DMS153 (cell line): ENCODE measurements around the gene TSPAN33.
"Not testable (repeated sequence)": the region's sequence is repeated elsewhere in the genome, so short reads cannot be mapped to it uniquely, and the experiment has no call there.

ENCODE experiments used
- DNase-seq: peaks from one replicate; lab custom pipeline; 2025; lab: John Stamatoyannopoulos, UW

TSPAN33 gene

GRCh38 chr7:129144095-129144833 lies at the start of gene TSPAN33:
TSS of gene TSPAN33 (plus strand) at chr7:129144707. CDS start at chr7:129144981, 274 bp downstream.
- no peak for DNase-seq

GRCh38 chr7:129095258-129095657 lies 49.2 kb upstream of the TSPAN33 start:
- DNase-seq: no peak

DNA sequence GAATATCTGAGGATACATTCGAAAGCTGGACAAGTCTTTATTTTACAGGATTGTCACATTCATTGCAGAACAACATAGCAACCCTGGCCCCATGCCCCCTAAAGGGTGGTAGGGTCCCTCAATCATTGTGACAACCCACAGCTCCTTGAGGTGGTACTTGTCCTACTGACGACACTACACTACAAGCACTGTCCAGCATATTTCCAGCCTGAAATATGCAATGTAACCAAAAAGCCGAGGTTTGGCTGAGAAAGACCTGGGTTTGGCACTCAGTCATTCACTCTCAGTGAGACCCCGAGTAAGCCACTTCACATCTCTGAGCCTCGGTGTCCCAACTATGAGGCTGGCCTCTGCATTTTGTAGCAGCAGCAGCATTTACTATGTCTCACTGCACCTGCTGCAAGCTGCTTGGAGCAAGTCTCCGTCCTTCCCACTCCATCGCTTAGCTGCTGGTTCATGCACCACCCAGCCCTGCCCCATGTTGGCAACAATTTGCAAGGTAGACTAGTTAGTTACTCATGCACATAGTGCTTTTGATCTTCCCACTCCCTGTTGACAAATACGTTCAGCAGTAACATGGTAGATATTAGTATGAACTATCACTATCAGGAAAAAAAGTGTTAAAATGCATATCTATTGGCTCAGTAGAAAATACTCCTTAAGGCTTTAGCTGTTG lies 46.0 kb upstream of the TSPAN33 start:
- no peak for DNase-seq

GRCh38 chr7:129100827-129101166 lies 43.7 kb upstream of the TSPAN33 start:
- no peak for DNase-seq

DNA sequence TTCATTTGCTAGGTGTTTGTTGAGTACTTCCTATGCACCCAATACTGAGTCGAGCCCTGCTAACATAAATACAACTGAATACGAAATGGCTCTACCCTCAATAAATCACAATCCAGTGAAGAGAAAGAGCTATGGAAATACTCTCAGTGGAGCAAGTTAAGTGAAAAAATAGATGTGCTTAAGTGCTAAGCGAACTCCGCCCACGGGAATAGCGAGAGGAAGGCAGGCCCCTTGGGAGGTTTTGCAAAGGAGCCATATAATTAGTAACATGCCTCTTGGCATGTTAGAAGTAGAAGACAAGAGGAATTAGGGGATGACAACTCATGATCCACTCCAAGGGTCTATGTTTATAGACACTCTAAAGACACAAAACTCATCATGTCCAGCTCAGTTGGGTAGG lies 42.8 kb upstream of the TSPAN33 start:
- DNase-seq: no peak

- no peak for DNase-seq
Measured at GRCh38 chr7:129103561-129104324, 40.8 kb upstream of the TSPAN33 start.

- DNase-seq: no peak
Measured at GRCh38 chr7:129108581-129108980, 35.9 kb upstream of the TSPAN33 start.

DNA sequence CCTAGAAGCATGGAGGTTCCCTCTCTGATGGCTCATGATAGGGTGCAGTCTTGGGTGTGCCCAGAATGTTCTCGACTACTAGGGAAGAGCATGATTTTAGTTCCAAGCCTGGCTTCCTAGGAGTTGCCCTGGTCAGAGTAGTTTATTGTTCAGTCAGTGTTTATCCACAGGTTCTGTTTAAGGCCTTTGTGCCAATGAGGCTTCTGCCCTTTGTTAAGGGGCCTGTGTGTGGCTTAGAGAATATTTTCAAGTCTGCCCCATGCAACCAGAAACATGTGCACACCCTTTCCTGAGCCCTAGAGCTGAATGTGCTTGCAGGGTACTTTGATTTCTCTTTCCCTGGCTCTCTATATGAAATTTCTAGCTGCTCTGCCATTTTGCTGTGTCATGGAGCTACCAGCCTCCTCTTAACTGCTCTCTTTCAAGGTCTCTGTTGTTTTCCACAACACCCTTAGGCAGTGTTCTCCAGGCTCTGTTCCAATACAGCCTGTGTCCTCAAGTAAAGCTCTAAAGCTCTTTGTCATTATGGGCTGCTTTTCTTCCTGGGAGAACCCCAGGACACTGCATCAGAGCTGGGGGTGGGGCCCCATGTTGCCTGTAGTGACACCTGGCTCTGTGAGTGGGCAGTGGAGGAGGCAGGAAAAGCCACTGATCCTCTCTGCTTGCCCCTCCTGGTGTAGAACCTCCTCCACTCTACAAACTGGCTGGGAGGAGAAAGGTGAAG lies 34.1 kb upstream of the TSPAN33 start:
- DNase-seq: no peak

- no peak for DNase-seq
Measured at GRCh38 chr7:129110982-129111376, 33.5 kb upstream of the TSPAN33 start.

GRCh38 chr7:129115676-129116075 lies 28.8 kb upstream of the TSPAN33 start:
- DNase-seq: no peak

DNA sequence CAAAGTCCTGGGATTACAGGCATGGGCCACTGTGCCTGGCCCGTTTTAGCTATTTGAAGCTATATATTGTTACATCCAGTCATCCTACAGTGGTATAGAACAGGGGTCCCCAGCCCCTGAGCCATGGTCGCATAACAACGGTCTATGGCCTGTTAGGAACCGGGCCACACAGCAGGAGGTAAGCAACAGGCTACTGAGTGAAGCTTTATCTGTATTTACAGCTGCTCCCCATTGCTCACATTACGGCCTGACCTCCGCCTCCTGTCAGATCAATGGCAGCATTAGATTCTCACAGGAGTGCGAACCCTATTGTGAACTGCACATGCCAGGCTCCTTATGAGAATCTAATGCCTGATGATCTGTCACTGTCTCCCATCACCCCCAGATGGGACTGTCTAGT lies 26.3 kb upstream of the TSPAN33 start:
- DNase-seq: no peak

GRCh38 chr7:129118976-129119375 lies 25.5 kb upstream of the TSPAN33 start:
- no peak for DNase-seq

DNA sequence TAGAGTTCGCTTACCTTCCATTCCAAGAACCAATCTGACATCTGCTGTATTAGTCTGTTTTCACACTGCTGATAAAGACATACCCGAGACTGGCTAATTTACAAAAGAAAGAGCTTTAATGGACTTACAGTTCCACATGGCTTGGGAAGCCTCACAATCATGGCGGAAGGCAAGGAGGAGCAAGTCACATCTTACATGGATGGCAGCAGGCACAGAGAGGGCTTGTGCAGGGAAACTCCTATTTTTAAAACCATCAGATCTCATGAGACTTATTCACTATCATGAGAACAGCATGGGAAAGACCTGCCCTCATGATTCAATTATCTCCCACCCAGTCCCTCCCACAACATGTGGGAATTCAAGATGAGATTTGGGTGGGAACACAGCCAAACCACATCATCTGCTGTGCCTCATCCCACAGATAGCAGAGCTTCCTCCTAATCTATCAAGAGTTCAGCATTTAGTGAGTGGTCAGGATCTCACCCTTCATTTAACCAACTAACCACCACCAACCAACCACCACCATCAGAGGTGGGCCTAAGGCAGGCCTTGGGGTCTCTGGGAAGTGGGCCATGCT lies 22.9 kb upstream of the TSPAN33 start:
- DNase-seq: not testable (repeated sequence)

DNA sequence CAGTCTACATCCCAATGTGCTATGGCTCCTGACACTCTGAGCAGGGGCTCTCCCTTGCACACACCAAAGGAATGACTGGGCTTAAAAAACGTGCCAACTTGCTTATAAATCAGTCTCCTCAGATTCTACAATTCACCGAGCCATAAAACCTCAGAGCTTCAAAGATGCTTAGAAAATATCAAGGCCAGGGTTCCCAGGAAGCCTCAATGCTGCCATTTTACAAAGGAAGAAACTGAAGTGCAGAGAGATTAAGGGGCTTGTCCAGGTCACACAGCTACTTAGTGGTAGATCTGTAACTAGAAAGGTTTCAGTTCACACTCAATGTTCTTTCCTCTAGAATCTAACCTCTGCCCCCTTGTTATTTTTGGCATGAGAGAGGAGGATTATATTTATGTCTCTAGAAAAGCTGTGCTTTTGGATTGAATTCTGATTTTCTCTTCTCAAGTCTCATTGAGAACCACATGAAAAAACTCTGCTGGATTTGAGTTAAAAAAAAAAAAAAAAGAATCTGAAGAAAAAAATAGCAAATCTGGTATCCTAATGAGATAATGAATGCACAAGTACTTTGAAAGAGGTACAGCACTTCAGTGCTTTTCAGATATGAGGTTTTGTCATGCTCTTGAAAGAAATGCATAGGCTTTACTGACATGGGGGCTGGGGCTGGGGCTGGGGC lies 22.3 kb upstream of the TSPAN33 start:
- DNase-seq: no peak

- DNase-seq: no peak
Measured at GRCh38 chr7:129122751-129123509, 21.6 kb upstream of the TSPAN33 start.

- DNase-seq: no peak
Measured at GRCh38 chr7:129123510-129123857, 21.0 kb upstream of the TSPAN33 start.

GRCh38 chr7:129126314-129126713 lies 18.2 kb upstream of the TSPAN33 start:
- DNase-seq: no peak

- no peak for DNase-seq
Measured at GRCh38 chr7:129127154-129127553, 17.4 kb upstream of the TSPAN33 start.

DNA sequence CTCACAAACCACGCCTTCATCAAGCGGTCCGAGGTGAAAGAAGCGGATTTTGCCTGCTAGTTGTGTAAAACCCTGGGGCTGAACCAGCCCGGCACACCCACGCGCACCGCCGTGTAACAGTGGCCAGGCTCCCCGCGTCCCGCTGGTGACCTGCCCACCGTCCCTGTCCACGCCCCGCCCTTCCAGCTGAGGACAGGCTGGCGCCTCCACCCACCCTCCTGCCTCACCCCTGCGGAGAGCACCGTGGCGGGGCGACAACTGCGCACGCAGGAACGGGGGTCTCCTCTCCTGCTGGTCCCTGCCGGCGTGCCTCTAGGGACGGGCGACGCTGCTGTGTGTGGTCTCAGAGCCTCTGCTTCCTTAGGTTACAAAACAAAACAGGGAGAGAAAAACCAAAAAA lies 16.9 kb upstream of the TSPAN33 start:
- DNase-seq: no peak

GRCh38 chr7:129134356-129134987 lies 10.0 kb upstream of the TSPAN33 start:
- no peak for DNase-seq
